PC-9 (cell line): ENCODE results near the gene PROK2.

Source experiments
- CTCF ChIP-seq: fragments of 200-600 bp; sonication (generic); conservative IDR thresholded peaks from 2 replicates; pipeline ENCODE4 v1.6.1; 2017; ENCODE audit warnings: mixed run types, antibody characterized with exemption, mild to moderate bottlenecking, moderate library complexity
- EZH2 ChIP-seq: fragments of 200-600 bp; sonication (generic); IDR thresholded peaks from 2 replicates; pipeline ENCODE4 v1.8.0; 2017; ENCODE audit warnings: antibody characterized with exemption, low read depth

DNA sequence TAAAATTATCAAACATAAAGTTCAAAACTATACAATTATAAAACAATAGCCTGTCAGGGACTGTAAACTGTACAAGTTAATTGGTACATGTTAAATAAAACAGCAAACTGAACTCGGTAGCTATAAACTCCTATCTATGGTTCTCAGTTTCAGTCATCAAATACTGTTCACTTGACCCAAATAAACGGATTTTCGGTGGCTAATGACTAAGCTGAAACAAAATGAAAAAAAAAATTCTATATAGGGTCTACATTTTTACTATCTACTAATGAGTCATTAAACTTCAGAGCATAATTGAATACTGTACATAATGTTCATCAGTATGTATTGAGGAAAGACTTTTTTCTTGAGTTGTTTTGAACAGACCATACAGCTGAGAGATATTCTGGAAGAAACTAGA lies 6.6 kb downstream of the PROK2 start:
- TF ChIP-seq EZH2 (no peak), CTCF (no peak)
